IPS DF 4.7 (cell line): ENCODE results near the gene STK25.
"Not testable (repeated sequence)": the region's sequence is repeated elsewhere in the genome, so short reads cannot be mapped to it uniquely, and the experiment has no call there.

Experiments used
- DNase-seq: peaks from one replicate; pipeline ENCODE4 v3.0.0-alpha.2; 2013; ENCODE audit warnings: low spot score; ENCODE audit errors: extremely low read depth

STK25 gene

GRCh38 chr2:241509155-241509784, 886 bp upstream of the STK25 start:
- no peak for DNase-seq

GRCh38 chr2:241507430-241508239, 749 bp downstream of the STK25 start:
- DNase-seq = no peak

GRCh38 chr2:241506793-241507429, 1.5 kb downstream of the STK25 start:
- DNase-seq = no peak

- not testable (repeated sequence) for DNase-seq
These were observed 2.1 kb downstream of the STK25 start for GRCh38 chr2:241506317-241506716.

- DNase-seq = no peak
These were observed 2.6 kb downstream of the STK25 start for GRCh38 chr2:241505781-241506201.

- no peak for DNase-seq
These were observed 3.2 kb downstream of the STK25 start for GRCh38 chr2:241505086-241505780.

- no peak for DNase-seq
These were observed 4.5 kb downstream of the STK25 start for GRCh38 chr2:241503776-241504392.

GRCh38 chr2:241502281-241502680, 6.1 kb downstream of the STK25 start:
- DNase-seq = no peak

GRCh38 chr2:241501551-241501950, 6.8 kb downstream of the STK25 start:
- DNase-seq = no peak

GRCh38 chr2:241501099-241501541, 7.3 kb downstream of the STK25 start:
- DNase-seq = no peak

- no peak for DNase-seq
These were observed 7.9 kb downstream of the STK25 start for GRCh38 chr2:241500431-241500975.

- DNase-seq = no peak
These were observed 8.4 kb downstream of the STK25 start for GRCh38 chr2:241500016-241500415.

- no peak for DNase-seq
These were observed 9.0 kb downstream of the STK25 start for GRCh38 chr2:241499146-241499965.

- DNase-seq = no peak
These were observed 10.0 kb downstream of the STK25 start for GRCh38 chr2:241498115-241499070.

GRCh38 chr2:241496904-241497877, 11.2 kb downstream of the STK25 start:
- DNase-seq = no peak

GRCh38 chr2:241496003-241496707, 12.2 kb downstream of the STK25 start:
- no peak for DNase-seq
